Tibial nerve (tissue), 4 donors: ENCODE data around the gene LGALS9C.
"Not testable (repeated sequence)": the region's sequence is repeated elsewhere in the genome, so short reads cannot be mapped to it uniquely, and the experiment has no call there.

Experiments used
- CTCF ChIP-seq, 5 experiments: fragments of 200-600 bp in 3 of 5; fragments of 450-650 bp in 2 of 5; sonication (generic) in 3 of 5; IDR thresholded peaks; one replicate each; pipeline ENCODE4 v1.5.1; 2016 to 2019; ENCODE audit warnings: antibody characterized with exemption in 5 of 5, mild to moderate bottlenecking in 3 of 5, moderate library complexity in 2 of 5
- EP300 ChIP-seq, 2 donors: sonication (generic); formaldehyde crosslinking; IDR thresholded peaks; one replicate each; pipeline ENCODE4 v1.6.1; 2017; ENCODE audit warnings: antibody characterized with exemption in 2 of 2, mild to moderate bottlenecking in 1 of 2
- POLR2A ChIP-seq, 2 donors: fragments of 450-650 bp; IDR thresholded peaks; one replicate each; pipeline ENCODE4 v1.6.1; 2017; ENCODE audit warnings: antibody characterized with exemption in 2 of 2, mild to moderate bottlenecking in 2 of 2, moderate library complexity in 2 of 2

DNA sequence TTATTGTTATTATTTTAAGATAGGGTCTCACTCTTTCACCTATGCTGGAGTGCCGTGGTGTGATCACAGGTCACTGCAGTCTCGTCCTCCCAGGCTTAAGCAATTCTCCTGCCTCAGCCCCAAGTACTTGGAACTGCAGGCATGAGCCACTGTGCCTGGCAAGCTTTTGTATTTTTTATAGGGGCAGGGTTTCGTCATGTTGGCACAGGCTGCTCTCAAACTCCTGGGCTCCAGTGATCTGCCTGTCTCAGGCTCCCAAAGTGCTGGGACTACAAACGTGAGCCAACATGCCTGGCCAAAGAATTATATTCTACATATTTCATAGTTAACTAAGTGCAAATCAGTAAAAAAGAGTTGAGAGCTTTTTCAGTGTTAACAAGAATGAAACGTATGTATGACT lies 65.6 kb downstream of the LGALS9C start:
- TF ChIP-seq CTCF, POLR2A, EP300 (IDR thresholded peaks at IDR 0.05): not testable (repeated sequence)
